Measurements from ENCODE around the gene BICD1.

The BICD1 gene

DNA sequence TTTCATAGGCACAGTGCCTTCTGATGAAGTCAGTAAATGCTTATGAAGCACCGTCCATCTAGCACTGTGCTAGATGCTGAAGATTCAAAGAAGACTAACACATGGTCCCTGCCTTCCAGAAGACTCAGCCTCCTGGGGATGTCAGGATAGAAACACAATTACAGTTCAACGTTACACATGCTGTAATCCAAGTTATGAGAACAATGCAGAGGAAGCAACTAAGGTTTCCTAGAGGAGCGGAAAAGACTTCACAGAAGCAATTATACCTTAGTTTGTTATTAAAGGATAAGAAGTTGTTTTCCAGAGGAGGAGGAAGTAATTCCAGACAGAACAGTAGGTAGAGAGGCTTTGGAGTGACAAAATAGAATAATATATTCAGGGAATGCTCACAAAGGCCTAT is 225.8 kb downstream of the BICD1 start:
- peaks cover 16 to 53% (median 24%) of the 10 kb centered on the region in 11 experiments for H3K36me3 ChIP-seq
- no peaks in the 10 kb centered on the region for H3K9me3 ChIP-seq (replicated peaks in 1 of 11)
- no peaks in the 10 kb centered on the region for H3K4me1 ChIP-seq
- no peaks in the 10 kb centered on the region for H3K27me3 ChIP-seq
- no peak overlapping the region for H3K4me3 ChIP-seq
- no peak overlapping the region for H3K9ac ChIP-seq
- H4K20me1 ChIP-seq = no peaks in the 10 kb centered on the region
- no peak overlapping the region for H3K4me2 ChIP-seq
- H3K27ac ChIP-seq = no peak overlapping the region
- TF ChIP-seq Cebpa-rat (IDR thresholded peaks at IDR 0.05) = no peak

DNA sequence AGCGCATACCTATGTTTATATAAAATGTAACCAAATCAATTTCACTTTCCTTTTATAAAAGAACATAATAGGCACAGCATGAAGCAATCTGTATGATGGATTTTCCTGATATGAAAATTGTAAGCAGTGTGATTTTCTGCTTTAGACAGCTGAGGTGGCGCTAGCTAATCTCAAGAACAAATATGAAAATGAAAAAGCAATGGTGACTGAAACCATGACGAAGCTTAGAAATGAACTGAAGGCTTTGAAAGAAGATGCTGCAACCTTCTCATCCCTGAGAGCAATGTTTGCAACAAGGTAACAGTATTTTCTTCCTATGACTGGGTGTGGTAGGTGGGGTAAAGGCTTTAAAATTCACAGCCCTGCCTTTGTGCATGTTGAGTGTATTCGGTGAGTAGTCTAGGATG is 227.7 kb downstream of the BICD1 start:
- Histone ChIP-seq H3K4me2 (no peak overlapping the region), H3K9me3 (replicated peaks in 1 of 11) (no peaks in the 10 kb centered on the region), H3K9ac (no peak overlapping the region), H3K4me1 (no peaks in the 10 kb centered on the region), H3K36me3 (peaks cover 14 to 53% (median 25%) of the 10 kb centered on the region in 11 experiments; a peak in 17 of 22 replicates), H3K27ac (no peak overlapping the region), H3K27me3 (no peaks in the 10 kb centered on the region), H3K4me3 (no peak overlapping the region), H4K20me1 (no peaks in the 10 kb centered on the region)
- TF ChIP-seq Cebpa-rat (IDR thresholded peaks at IDR 0.05) = no peak

DNA sequence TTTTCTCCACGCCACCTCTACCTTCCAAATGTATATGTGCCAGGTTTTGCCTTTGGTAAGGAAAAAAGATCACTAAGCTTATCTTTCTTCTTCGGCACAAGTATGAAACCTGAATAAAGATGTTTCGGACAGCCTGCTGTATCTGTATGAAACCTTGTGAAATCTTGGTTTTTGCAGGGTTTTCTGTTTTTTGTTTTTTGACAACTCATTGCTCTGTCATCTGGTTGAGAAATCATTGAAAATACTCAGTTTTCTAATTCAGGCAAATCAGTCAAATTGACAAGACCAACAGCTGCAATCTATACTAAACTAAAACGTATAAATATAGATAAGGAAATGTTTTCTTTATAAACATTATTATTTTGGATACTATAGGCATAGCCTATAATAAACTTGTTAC is 229.6 kb downstream of the BICD1 start:
- Histone ChIP-seq H3K9ac (no peak overlapping the region), H3K27me3 (no peaks in the 10 kb centered on the region), H4K20me1 (no peaks in the 10 kb centered on the region), H3K4me3 (no peak overlapping the region), H3K4me1 (no peaks in the 10 kb centered on the region), H3K27ac (no peak overlapping the region), H3K9me3 (replicated peaks in 1 of 11) (no peaks in the 10 kb centered on the region), H3K36me3 (peaks cover 14 to 48% (median 26%) of the 10 kb centered on the region in 11 experiments; a peak in 18 of 22 replicates), H3K4me2 (no peak overlapping the region)
- TF ChIP-seq Cebpa-rat (IDR thresholded peaks at IDR 0.05) = no peak

DNA sequence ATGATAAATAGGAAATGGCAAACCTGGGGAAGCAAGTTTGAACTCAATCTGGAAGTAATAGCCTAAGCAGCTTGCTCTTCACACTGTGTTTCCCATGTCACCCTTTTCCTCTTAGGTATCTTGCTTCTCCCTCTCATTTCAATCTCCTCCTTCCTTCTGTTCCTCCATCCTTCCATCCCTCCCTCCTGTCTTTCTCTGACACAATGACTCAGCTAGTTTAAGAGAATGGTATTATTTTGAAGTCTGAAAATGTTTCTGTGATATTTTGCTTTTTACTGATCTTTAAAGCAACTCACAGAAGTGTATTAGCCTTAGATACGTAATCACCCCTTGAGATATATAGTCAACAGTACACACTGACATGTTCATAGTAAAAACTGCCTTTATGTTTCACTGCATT is 236.8 kb downstream of the BICD1 start:
- H4K20me1 ChIP-seq = no peaks in the 10 kb centered on the region
- no peak overlapping the region for H3K4me2 ChIP-seq
- H3K4me1 ChIP-seq = no peaks in the 10 kb centered on the region
- no peak for TF ChIP-seq Cebpa-rat (IDR thresholded peaks at IDR 0.05)
- H3K4me3 ChIP-seq = no peak overlapping the region
- H3K9me3 ChIP-seq (replicated peaks in 1 of 11) = no peaks in the 10 kb centered on the region
- H3K27me3 ChIP-seq = no peaks in the 10 kb centered on the region
- no peak overlapping the region for H3K9ac ChIP-seq
- H3K27ac ChIP-seq = no peak overlapping the region
- H3K36me3 ChIP-seq = peaks cover 0 to 22% (median 10%) of the 10 kb centered on the region in 11 experiments; a peak in 10 of 22 replicates

DNA sequence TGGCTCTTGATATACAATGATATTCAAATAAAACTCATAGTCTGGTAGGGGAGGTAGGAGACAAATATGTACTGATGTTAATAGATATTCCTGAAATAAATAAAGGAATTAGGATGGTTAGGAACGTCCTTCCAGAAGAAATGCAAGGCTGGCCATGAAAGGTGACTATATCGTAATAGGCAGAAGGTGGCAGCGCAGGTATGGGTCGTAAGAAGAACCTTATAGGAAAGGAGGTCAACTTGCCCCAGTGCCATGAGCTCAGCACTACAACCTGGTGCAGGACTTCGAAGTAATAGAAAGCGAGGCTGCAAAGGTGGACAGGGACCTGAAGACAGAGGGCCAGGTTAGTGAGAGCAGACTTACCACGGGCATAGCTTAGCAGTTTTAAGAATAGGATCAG is 237.4 kb downstream of the BICD1 start:
- Histone ChIP-seq H3K9ac (no peak overlapping the region), H3K9me3 (replicated peaks in 1 of 11) (no peaks in the 10 kb centered on the region), H3K36me3 (peaks cover 0 to 17% (median 4%) of the 10 kb centered on the region in 11 experiments; a peak in 9 of 22 replicates), H3K4me1 (no peaks in the 10 kb centered on the region), H3K27ac (no peak overlapping the region), H4K20me1 (no peaks in the 10 kb centered on the region), H3K27me3 (no peaks in the 10 kb centered on the region), H3K4me3 (no peak overlapping the region), H3K4me2 (no peak overlapping the region)
- no peak for TF ChIP-seq Cebpa-rat (IDR thresholded peaks at IDR 0.05)

DNA sequence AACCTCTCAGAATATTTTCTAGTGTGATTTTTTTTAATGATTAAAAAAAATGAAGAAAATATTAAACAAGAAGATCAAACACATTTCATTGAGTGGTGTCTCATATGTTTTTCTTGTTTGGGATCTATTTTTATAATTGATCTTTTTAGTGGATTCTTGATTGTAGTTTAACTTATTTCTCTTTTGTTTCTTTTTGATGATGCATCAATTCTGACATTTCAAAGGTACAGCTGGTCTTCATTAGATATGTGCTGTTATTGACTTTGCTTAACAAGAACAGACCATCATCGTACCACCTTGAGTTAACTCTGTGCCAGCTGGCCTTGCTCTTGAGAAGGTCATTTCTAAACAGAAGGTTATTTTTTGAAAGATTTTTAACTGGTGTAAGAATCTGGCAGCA is 246.9 kb downstream of the BICD1 start:
- Histone ChIP-seq H3K9me3 (replicated peaks in 1 of 11) (no peaks in the 10 kb centered on the region), H3K36me3 (0 out of 22 replicates have a peak, but pooled peaks cover 0 to 4% (median 0%) of the 10 kb centered on the region in 11 experiments), H3K4me1 (peaks cover 0 to 2% (median 0%) of the 10 kb centered on the region in 10 experiments; a peak in 2 of 20 replicates), H3K4me3 (no peak overlapping the region), H4K20me1 (no peaks in the 10 kb centered on the region), H3K9ac (no peak overlapping the region), H3K27me3 (no peaks in the 10 kb centered on the region), H3K4me2 (no peak overlapping the region), H3K27ac (no peak overlapping the region)
- no peak for TF ChIP-seq Cebpa-rat (IDR thresholded peaks at IDR 0.05)

DNA sequence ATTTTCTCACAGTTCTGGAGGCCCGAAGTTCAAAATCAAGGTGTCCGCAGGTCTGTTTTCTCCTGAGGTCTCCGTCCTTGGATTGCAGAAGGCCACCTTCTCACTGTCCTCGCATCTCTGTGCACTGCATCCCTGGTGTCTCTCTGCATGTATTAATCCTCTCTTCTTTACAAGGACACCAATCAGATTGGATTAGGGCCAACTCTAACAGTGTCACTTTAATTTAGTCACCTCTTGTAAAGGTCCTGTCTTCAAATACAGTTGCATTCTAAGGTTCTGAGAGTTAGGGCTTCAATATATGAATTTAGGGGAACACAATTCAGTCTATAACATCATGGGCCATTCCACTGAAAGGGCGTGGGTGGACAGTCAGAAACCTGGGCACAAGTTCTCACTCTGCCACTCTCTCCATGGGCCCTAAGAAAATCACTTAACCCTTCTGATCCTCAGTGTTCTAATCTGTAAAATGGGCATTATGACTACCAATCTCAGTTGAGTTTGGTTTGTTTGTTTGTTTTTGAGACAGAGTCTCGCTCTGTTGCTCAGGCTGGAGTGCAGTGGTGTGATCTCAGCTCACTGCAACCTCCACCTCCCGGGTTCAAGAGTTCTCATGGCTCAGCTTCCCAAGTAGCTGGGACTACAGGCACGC is 251.1 kb downstream of the BICD1 start:
- Histone ChIP-seq H3K27me3 (no peaks in the 10 kb centered on the region), H3K4me3 (no peak overlapping the region), H3K36me3 (0 out of 22 replicates have a peak, but pooled peaks cover 0 to 4% (median 0%) of the 10 kb centered on the region in 11 experiments), H3K4me1 (peaks cover 0 to 15% (median 9%) of the 10 kb centered on the region in 10 experiments; a peak in 14 of 20 replicates), H3K9ac (no peak overlapping the region), H4K20me1 (no peaks in the 10 kb centered on the region), H3K4me2 (no peak overlapping the region), H3K9me3 (replicated peaks in 1 of 11) (no peaks in the 10 kb centered on the region), H3K27ac (no peak overlapping the region)
- TF ChIP-seq Cebpa-rat (IDR thresholded peaks at IDR 0.05) = no peak

DNA sequence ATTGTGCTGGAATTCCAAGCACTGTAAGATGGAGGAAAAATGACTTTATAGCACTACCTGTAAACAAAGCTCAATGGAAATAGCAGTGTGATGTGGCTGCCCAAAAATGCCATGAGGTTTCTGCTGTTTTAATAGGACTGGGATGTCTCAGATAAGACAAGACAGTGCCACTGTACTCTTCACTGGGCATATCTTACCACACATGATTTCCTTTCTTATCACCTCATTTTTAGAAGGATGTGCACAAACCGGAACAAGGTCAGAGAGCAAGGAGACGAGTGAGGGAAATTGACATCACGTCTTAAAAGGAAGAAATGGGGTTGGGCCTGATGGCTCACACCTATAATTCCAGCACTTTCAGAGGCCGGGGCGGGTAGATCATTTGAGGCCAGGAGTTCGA is 254.3 kb downstream of the BICD1 start:
- H3K9me3 ChIP-seq (replicated peaks in 1 of 11) = no peaks in the 10 kb centered on the region
- H3K4me1 ChIP-seq = peaks cover 0 to 15% (median 9%) of the 10 kb centered on the region in 10 experiments; a peak in 14 of 20 replicates
- H3K9ac ChIP-seq = no peak overlapping the region
- TF ChIP-seq Cebpa-rat (IDR thresholded peaks at IDR 0.05) = no peak
- H3K27me3 ChIP-seq = no peaks in the 10 kb centered on the region
- H3K4me3 ChIP-seq = no peak overlapping the region
- H4K20me1 ChIP-seq = no peaks in the 10 kb centered on the region
- H3K4me2 ChIP-seq = peak overlapping the region in 8 of 11 experiments; percentile 10 to 43 (median 28); a peak in 10 of 22 replicates
- 0 out of 22 replicates have a peak, but pooled peaks cover 0 to 4% (median 0%) of the 10 kb centered on the region in 11 experiments for H3K36me3 ChIP-seq
- no peak overlapping the region for H3K27ac ChIP-seq

DNA sequence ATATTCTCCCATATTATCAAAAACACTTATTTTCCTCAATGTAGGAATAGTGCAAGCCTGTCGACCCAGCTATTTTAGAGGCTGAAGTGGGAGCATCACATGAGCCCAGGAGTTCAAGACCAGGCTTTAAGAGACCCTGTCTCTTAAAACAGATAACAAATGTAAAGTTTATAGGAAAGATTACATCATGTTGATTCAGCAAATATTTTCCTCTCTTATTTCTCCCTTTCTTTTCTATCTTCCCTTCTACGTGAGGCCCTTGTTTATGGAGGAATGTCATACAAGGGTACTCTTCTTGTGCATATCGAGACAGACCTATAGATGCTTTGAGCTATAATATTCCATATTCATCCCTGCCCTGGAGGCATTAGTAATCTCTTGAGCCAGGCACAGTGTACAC is 256.2 kb downstream of the BICD1 start:
- H3K36me3 ChIP-seq = 0 out of 22 replicates have a peak, but pooled peaks cover 0 to under 1% (median 0%) of the 10 kb centered on the region in 11 experiments
- H3K4me3 ChIP-seq = no peak overlapping the region
- H3K27me3 ChIP-seq = no peaks in the 10 kb centered on the region

More for the DNA sequence above, 256.2 kb downstream of the BICD1 start:
- Histone ChIP-seq H3K9ac (no peak overlapping the region), H3K4me2 (no peak overlapping the region), H3K9me3 (replicated peaks in 1 of 11) (no peaks in the 10 kb centered on the region), H3K27ac (no peak overlapping the region), H4K20me1 (no peaks in the 10 kb centered on the region), H3K4me1 (peaks cover 0 to 15% (median 9%) of the 10 kb centered on the region in 10 experiments; a peak in 14 of 20 replicates)
- no peak for TF ChIP-seq Cebpa-rat (IDR thresholded peaks at IDR 0.05)
